ENCODE measurements around the gene TMEM221. TPM values are rescaled to one million over a fixed set of nuclear protein-coding genes. Genes with fewer than 3 reads are reported as not detected.

TMEM221 gene
- total and polyA plus RNA-seq, 2 donors, result 0.19 to 3.2 TPM

- no peak for DNase-seq (ENCODE audit: low read depth in 6 of 9, low spot score in 9 of 9)
- Histone ChIP-seq H3K36me3 (ENCODE audit: control insufficient read depth in 2 of 2, insufficient read depth in 2 of 2, low read length in 1 of 2) (no peaks in the 10 kb centered on the region), H3K27me3 (ENCODE audit: control insufficient read depth in 2 of 2, insufficient read depth in 1 of 2, low read length in 1 of 2) (peaks cover 17 to 35% of the 10 kb centered on the region in 2 donors), H3K4me3 (ENCODE audit: low read length in 2 of 2) (peak overlapping the region; percentile 28 to 45), H3K27ac (ENCODE audit: low read depth in 1 of 2, low read length in 1 of 2) (no peak overlapping the region), H3K4me1 (ENCODE audit: control insufficient read depth in 2 of 2, insufficient read depth in 2 of 2, low read length in 2 of 2) (peaks cover 8 to 21% of the 10 kb centered on the region in 2 donors), H3K9me3 (ENCODE audit: control insufficient read depth in 2 of 2, insufficient read depth in 1 of 2, low read length in 1 of 2) (peaks cover 0 to 4% of the 10 kb centered on the region in 2 donors)
- WGBS, result 7% methylated on average over 26 of the region's 26 CpGs
These were observed 56.9 kb downstream of the TMEM221 start for GRCh38 chr19:17391371-17392151.

- Histone ChIP-seq H3K36me3 (ENCODE audit: control insufficient read depth in 2 of 2, insufficient read depth in 2 of 2, low read length in 1 of 2) (no peaks in the 10 kb centered on the region), H3K4me3 (ENCODE audit: low read length in 2 of 2) (peak overlapping the region; percentile 45 to 50), H3K27ac (ENCODE audit: low read depth in 1 of 2, low read length in 1 of 2) (no peak overlapping the region), H3K4me1 (ENCODE audit: control insufficient read depth in 2 of 2, insufficient read depth in 2 of 2, low read length in 2 of 2) (peaks cover 9 to 22% of the 10 kb centered on the region in 2 donors), H3K27me3 (ENCODE audit: control insufficient read depth in 2 of 2, insufficient read depth in 1 of 2, low read length in 1 of 2) (peaks cover 17 to 35% of the 10 kb centered on the region in 2 donors), H3K9me3 (ENCODE audit: control insufficient read depth in 2 of 2, insufficient read depth in 1 of 2, low read length in 1 of 2) (peaks cover 0 to 8% of the 10 kb centered on the region in 2 donors)
- under 1% methylated on average over 50 of the region's 50 CpGs for WGBS
- peak in 6 of 9 donors; percentile 70 to 90 (median 78) for DNase-seq (ENCODE audit: low read depth in 6 of 9, low spot score in 9 of 9)
These were observed 57.6 kb downstream of the TMEM221 start for GRCh38 chr19:17390665-17391370.

- Histone ChIP-seq H3K4me3 (ENCODE audit: low read length in 2 of 2) (peak overlapping the region; percentile 45 to 50), H3K9me3 (ENCODE audit: control insufficient read depth in 2 of 2, insufficient read depth in 1 of 2, low read length in 1 of 2) (peaks cover 0 to 9% of the 10 kb centered on the region in 2 donors), H3K27ac (ENCODE audit: low read depth in 1 of 2, low read length in 1 of 2) (no peak overlapping the region), H3K27me3 (ENCODE audit: control insufficient read depth in 2 of 2, insufficient read depth in 1 of 2, low read length in 1 of 2) (peaks cover 17 to 35% of the 10 kb centered on the region in 2 donors), H3K36me3 (ENCODE audit: control insufficient read depth in 2 of 2, insufficient read depth in 2 of 2, low read length in 1 of 2) (no peaks in the 10 kb centered on the region), H3K4me1 (ENCODE audit: control insufficient read depth in 2 of 2, insufficient read depth in 2 of 2, low read length in 2 of 2) (peaks cover 10 to 22% of the 10 kb centered on the region in 2 donors)
- WGBS, result 9% methylated on average over 37 of the region's 37 CpGs
- DNase-seq (ENCODE audit: low read depth in 6 of 9, low spot score in 9 of 9), result peak in 1 of 9 donors; percentile 29
These were observed 58.4 kb downstream of the TMEM221 start for GRCh38 chr19:17389957-17390664.

- DNase-seq (ENCODE audit: low read depth in 6 of 9, low spot score in 9 of 9), result no peak
- no peak overlapping the region for H3K4me3 ChIP-seq (ENCODE audit: low read length in 2 of 2)
- no peaks in the 10 kb centered on the region for H3K36me3 ChIP-seq (ENCODE audit: control insufficient read depth in 2 of 2, insufficient read depth in 2 of 2, low read length in 1 of 2)
- H3K9me3 ChIP-seq (ENCODE audit: control insufficient read depth in 2 of 2, insufficient read depth in 1 of 2, low read length in 1 of 2), result peaks cover 0 to 9% of the 10 kb centered on the region in 2 donors
- H3K27me3 ChIP-seq (ENCODE audit: control insufficient read depth in 2 of 2, insufficient read depth in 1 of 2, low read length in 1 of 2), result peaks cover 17 to 35% of the 10 kb centered on the region in 2 donors
- 95% methylated on average over 1 of the region's 1 CpG for WGBS
- H3K4me1 ChIP-seq (ENCODE audit: control insufficient read depth in 2 of 2, insufficient read depth in 2 of 2, low read length in 2 of 2), result peaks cover 6 to 17% of the 10 kb centered on the region in 2 donors
- no peak overlapping the region for H3K27ac ChIP-seq (ENCODE audit: low read depth in 1 of 2, low read length in 1 of 2)
These were observed 59.2 kb downstream of the TMEM221 start for GRCh38 chr19:17389288-17389687.

- WGBS, result 48% methylated on average over 20 of the region's 20 CpGs
- Histone ChIP-seq H3K9me3 (ENCODE audit: control insufficient read depth in 2 of 2, insufficient read depth in 1 of 2, low read length in 1 of 2) (peaks cover 0 to 9% of the 10 kb centered on the region in 2 donors), H3K36me3 (ENCODE audit: control insufficient read depth in 2 of 2, insufficient read depth in 2 of 2, low read length in 1 of 2) (no peaks in the 10 kb centered on the region), H3K4me3 (ENCODE audit: low read length in 2 of 2) (no peak overlapping the region), H3K4me1 (ENCODE audit: control insufficient read depth in 2 of 2, insufficient read depth in 2 of 2, low read length in 2 of 2) (peaks cover 6 to 17% of the 10 kb centered on the region in 2 donors), H3K27me3 (ENCODE audit: control insufficient read depth in 2 of 2, insufficient read depth in 1 of 2, low read length in 1 of 2) (peaks cover 12 to 27% of the 10 kb centered on the region in 2 donors), H3K27ac (ENCODE audit: low read depth in 1 of 2, low read length in 1 of 2) (no peak overlapping the region)
- peak in 3 of 9 donors; percentile 53 to 68 (median 68) for DNase-seq (ENCODE audit: low read depth in 6 of 9, low spot score in 9 of 9)
These were observed 62.4 kb downstream of the TMEM221 start for GRCh38 chr19:17385878-17386611.

Other genes starting within 250 kb of the TMEM221 start
- gene USE1, start 233.3 kb downstream of the TMEM221 start, total RNA-seq, result 21.3 TPM
- gene USE1, start 233.3 kb downstream of the TMEM221 start, polyA plus RNA-seq, result 52.9 TPM
- gene OCEL1, start 222.4 kb downstream of the TMEM221 start, total RNA-seq, result 6.2 TPM
- gene OCEL1, start 222.4 kb downstream of the TMEM221 start, polyA plus RNA-seq, result 24.8 TPM
- 9.4 TPM for gene NR2F6, start 202.7 kb downstream of the TMEM221 start, total RNA-seq
- 15.0 TPM for gene NR2F6, start 202.7 kb downstream of the TMEM221 start, polyA plus RNA-seq
- gene USHBP1, start 183.9 kb downstream of the TMEM221 start, total RNA-seq, result 0.76 TPM
- gene USHBP1, start 183.9 kb downstream of the TMEM221 start, polyA plus RNA-seq, result 4.4 TPM
- gene BABAM1, start 181.2 kb downstream of the TMEM221 start, total RNA-seq, result 97.0 TPM
- 94.4 TPM for gene BABAM1, start 181.2 kb downstream of the TMEM221 start, polyA plus RNA-seq
- 1.6 TPM for gene ANKLE1, start 166.8 kb downstream of the TMEM221 start, total RNA-seq
- gene ANKLE1, start 166.8 kb downstream of the TMEM221 start, polyA plus RNA-seq, result 0.64 TPM
- gene ABHD8, start 145.2 kb downstream of the TMEM221 start, total RNA-seq, result 9.7 TPM
- 10.3 TPM for gene ABHD8, start 145.2 kb downstream of the TMEM221 start, polyA plus RNA-seq
- 78.3 TPM for gene MRPL34, start 142.8 kb downstream of the TMEM221 start, total RNA-seq
- 123 TPM for gene MRPL34, start 142.8 kb downstream of the TMEM221 start, polyA plus RNA-seq
- gene DDA1, start 139.1 kb downstream of the TMEM221 start, total RNA-seq, result 23.5 TPM
- gene DDA1, start 139.1 kb downstream of the TMEM221 start, polyA plus RNA-seq, result 51.7 TPM
- gene ANO8, start 113.8 kb downstream of the TMEM221 start, total RNA-seq, result 2.2 TPM
- 13.5 TPM for gene ANO8, start 113.8 kb downstream of the TMEM221 start, polyA plus RNA-seq
- 8.9 TPM for gene GTPBP3, start 111.1 kb downstream of the TMEM221 start, total RNA-seq
- 17.4 TPM for gene GTPBP3, start 111.1 kb downstream of the TMEM221 start, polyA plus RNA-seq
- 11.7 TPM for gene PLVAP, start 71.3 kb downstream of the TMEM221 start, total RNA-seq
- gene PLVAP, start 71.3 kb downstream of the TMEM221 start, polyA plus RNA-seq, result 57.1 TPM
- 0.28 TPM for gene CCDC194, start 54.5 kb downstream of the TMEM221 start, total RNA-seq
- gene CCDC194, start 54.5 kb downstream of the TMEM221 start, polyA plus RNA-seq, result 0.55 TPM
- gene BST2, start 43.0 kb downstream of the TMEM221 start, total RNA-seq, result 107 TPM
- gene BST2, start 43.0 kb downstream of the TMEM221 start, polyA plus RNA-seq, result 221 TPM
- 27.8 TPM for gene MVB12A, start 28.6 kb downstream of the TMEM221 start, total RNA-seq
- 56.8 TPM for gene MVB12A, start 28.6 kb downstream of the TMEM221 start, polyA plus RNA-seq
- gene NXNL1, start 12.3 kb upstream of the TMEM221 start, total RNA-seq, result not detected
- not detected for gene NXNL1, start 12.3 kb upstream of the TMEM221 start, polyA plus RNA-seq
- gene SLC27A1, start 21.9 kb upstream of the TMEM221 start, total RNA-seq, result 2.0 TPM
- gene SLC27A1, start 21.9 kb upstream of the TMEM221 start, polyA plus RNA-seq, result 11.9 TPM
- 62.6 TPM for gene PGLS, start 63.0 kb upstream of the TMEM221 start, total RNA-seq
- 73.5 TPM for gene PGLS, start 63.0 kb upstream of the TMEM221 start, polyA plus RNA-seq
- gene COLGALT1, start 107.0 kb upstream of the TMEM221 start, total RNA-seq, result 22.3 TPM
- gene COLGALT1, start 107.0 kb upstream of the TMEM221 start, polyA plus RNA-seq, result 69.5 TPM
- gene UNC13A, start 239.7 kb upstream of the TMEM221 start, total RNA-seq, result 0.19 TPM
- 0.32 TPM for gene UNC13A, start 239.7 kb upstream of the TMEM221 start, polyA plus RNA-seq

Data from thymus (tissue), 11 donors.